Smooth muscle cell (in vitro differentiated cells): ENCODE measurements around the gene TMEM272. TPM values are rescaled to one million over a fixed set of nuclear protein-coding genes. Genes with fewer than 3 reads are reported as not detected.

ENCODE experiments used
- DNase-seq: peaks from one replicate; lab custom pipeline; 2025; ENCODE audit not compliant: unreplicated experiment; lab: John Stamatoyannopoulos, UW
- H2AFZ ChIP-seq: fragments of 200-600 bp; sonication (generic); 2 replicates; pipeline ENCODE4 v1.6.0; 2016; ENCODE audit warnings: antibody characterized with exemption, low read depth, mild to moderate bottlenecking
- H3F3A ChIP-seq: fragments of 200-600 bp; sonication (generic); 2 replicates; pipeline ENCODE4 v1.6.0; 2017; ENCODE audit warnings: antibody characterized with exemption, low read depth
- H3K27ac ChIP-seq: fragments of 200-600 bp; sonication (generic); 2 replicates; pipeline ENCODE4 v1.5.1; 2016; ENCODE audit warnings: low read depth, mild to moderate bottlenecking
- H3K27me3 ChIP-seq: fragments of 200-600 bp; sonication (generic); 2 replicates; pipeline ENCODE4 v1.6.1; 2016; ENCODE audit warnings: low read depth, mild to moderate bottlenecking
- H3K36me3 ChIP-seq: fragments of 200-600 bp; sonication (generic); 2 replicates; pipeline ENCODE4 v1.5.1; 2016; ENCODE audit warnings: low read depth
- H3K4me1 ChIP-seq: fragments of 200-600 bp; sonication (generic); 2 replicates; pipeline ENCODE4 v1.5.1; 2016; ENCODE audit warnings: low read depth
- H3K4me2 ChIP-seq: fragments of 200-600 bp; sonication (generic); 2 replicates; pipeline ENCODE4 v1.6.0; 2016; ENCODE audit warnings: mild to moderate bottlenecking
- H3K4me3 ChIP-seq: fragments of 200-600 bp; sonication (generic); 2 replicates; pipeline ENCODE4 v1.5.1; 2016; ENCODE audit warnings: mild to moderate bottlenecking
- H3K79me2 ChIP-seq: fragments of 200-600 bp; sonication (generic); 2 replicates; pipeline ENCODE4 v1.6.0; 2016; ENCODE audit warnings: low read depth, mild to moderate bottlenecking
- H3K9ac ChIP-seq: fragments of 200-600 bp; sonication (generic); 2 replicates; pipeline ENCODE4 v1.6.0; 2016; ENCODE audit warnings: low read depth
- H3K9me3 ChIP-seq: fragments of 200-600 bp; sonication (generic); replicated peaks from 2 replicates; pipeline ENCODE4 v1.5.1; 2016; ENCODE audit warnings: low read depth
- H4K20me1 ChIP-seq: fragments of 200-600 bp; sonication (generic); 2 replicates; pipeline ENCODE4 v1.6.0; 2016; ENCODE audit warnings: low read depth
- WGBS: methylation state at CpG from one replicate; pipeline ENCODE4 v1.1.7; 2016; ENCODE audit warnings: low lambda C conversion rate; 5-methylcytosine and 5-hydroxymethylcytosine counted together
- polyA plus RNA-seq: library from polyadenylated mRNA; unstranded; fragments of >200 nt; fragmentation: Nextera tagmentation; extraction: Ambion mirVana; gene quantifications from 2 replicates; pipeline ENCODE4 v1.2.1, GENCODE V29; 2016
- total RNA-seq: library from RNA; depleted of rRNA; stranded (reverse); fragments of >200 nt; gene quantifications from 2 replicates; pipeline ENCODE4 v1.2.3, GENCODE V29; 2014
- TF ChIP-seq, protein P1 (sequence below): fragments of 200-600 bp; sonication (generic); IDR thresholded peaks from 2 replicates; pipeline ENCODE4 v1.5.1; 2017; ENCODE audit warnings: borderline replicate concordance, mild to moderate bottlenecking, antibody characterized with exemption; ENCODE audit not compliant: insufficient read depth, poor library complexity, severe bottlenecking

Gene TMEM272
- total and polyA plus RNA-seq, 2 experiments from 2014 or later = 0.18 to 0.26 TPM

DNA sequence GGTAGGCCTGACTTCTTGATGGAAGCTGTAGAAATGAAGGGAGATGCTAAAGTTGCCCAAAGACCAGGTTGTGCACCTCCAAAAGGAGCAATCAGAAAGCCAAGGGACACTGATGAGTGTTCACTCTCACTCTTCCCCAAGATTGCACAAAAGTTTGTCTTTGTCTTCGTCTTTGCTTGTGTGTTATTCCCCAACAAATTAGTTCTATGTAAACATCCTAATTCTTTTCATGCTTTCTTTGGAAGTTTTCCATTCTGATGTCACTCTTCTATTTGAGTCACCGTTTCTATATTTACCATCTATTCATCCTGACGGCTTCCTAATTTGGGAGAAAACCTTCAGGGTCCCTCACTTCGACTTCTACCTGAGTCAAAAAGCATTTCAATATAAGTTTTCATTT, 3.7 kb upstream of the TMEM272 start:
- no peak overlapping the region for H2AFZ ChIP-seq
- no peaks in the 10 kb centered on the region for H3K9me3 ChIP-seq
- no peaks in the 10 kb centered on the region for H3K4me1 ChIP-seq
- H3K4me2 ChIP-seq = peak overlapping the region; percentile 30
- no peaks in the 10 kb centered on the region for H3K79me2 ChIP-seq
- no peaks in the 10 kb centered on the region for H3F3A ChIP-seq
- H3K27ac ChIP-seq = peak overlapping the region; percentile 78
- H3K9ac ChIP-seq = peak overlapping the region; percentile 15
- no peaks in the 10 kb centered on the region for H3K27me3 ChIP-seq
- DNase-seq = no peak
- 28% methylated on average over 4 of the region's 4 CpGs for WGBS
- TF ChIP-seq, protein P1, sequence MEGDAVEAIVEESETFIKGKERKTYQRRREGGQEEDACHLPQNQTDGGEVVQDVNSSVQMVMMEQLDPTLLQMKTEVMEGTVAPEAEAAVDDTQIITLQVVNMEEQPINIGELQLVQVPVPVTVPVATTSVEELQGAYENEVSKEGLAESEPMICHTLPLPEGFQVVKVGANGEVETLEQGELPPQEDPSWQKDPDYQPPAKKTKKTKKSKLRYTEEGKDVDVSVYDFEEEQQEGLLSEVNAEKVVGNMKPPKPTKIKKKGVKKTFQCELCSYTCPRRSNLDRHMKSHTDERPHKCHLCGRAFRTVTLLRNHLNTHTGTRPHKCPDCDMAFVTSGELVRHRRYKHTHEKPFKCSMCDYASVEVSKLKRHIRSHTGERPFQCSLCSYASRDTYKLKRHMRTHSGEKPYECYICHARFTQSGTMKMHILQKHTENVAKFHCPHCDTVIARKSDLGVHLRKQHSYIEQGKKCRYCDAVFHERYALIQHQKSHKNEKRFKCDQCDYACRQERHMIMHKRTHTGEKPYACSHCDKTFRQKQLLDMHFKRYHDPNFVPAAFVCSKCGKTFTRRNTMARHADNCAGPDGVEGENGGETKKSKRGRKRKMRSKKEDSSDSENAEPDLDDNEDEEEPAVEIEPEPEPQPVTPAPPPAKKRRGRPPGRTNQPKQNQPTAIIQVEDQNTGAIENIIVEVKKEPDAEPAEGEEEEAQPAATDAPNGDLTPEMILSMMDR = no peak
- H4K20me1 ChIP-seq = no peaks in the 10 kb centered on the region
- H3K4me3 ChIP-seq = no peak overlapping the region
- H3K36me3 ChIP-seq = no peaks in the 10 kb centered on the region

DNA sequence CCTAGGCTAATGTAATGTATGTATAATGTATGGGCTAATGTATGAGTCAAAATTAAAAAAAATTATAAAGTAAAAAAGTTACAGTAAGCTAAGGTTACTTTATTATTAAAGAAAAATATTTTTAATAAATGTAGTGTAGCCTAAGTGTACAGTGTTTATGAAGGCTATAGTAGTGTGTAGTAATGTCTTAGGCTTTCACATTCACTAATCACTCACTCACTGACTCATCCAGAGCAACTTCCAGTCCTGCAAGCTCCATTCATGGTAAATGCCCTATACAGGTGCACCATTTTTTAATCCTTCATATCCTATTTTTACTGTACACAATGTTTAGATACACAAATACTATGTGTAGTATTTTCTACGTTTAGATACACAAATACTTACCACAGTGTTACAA, 1.8 kb upstream of the TMEM272 start:
- WGBS = 93% methylated on average over 1 of the region's 1 CpG

DNA sequence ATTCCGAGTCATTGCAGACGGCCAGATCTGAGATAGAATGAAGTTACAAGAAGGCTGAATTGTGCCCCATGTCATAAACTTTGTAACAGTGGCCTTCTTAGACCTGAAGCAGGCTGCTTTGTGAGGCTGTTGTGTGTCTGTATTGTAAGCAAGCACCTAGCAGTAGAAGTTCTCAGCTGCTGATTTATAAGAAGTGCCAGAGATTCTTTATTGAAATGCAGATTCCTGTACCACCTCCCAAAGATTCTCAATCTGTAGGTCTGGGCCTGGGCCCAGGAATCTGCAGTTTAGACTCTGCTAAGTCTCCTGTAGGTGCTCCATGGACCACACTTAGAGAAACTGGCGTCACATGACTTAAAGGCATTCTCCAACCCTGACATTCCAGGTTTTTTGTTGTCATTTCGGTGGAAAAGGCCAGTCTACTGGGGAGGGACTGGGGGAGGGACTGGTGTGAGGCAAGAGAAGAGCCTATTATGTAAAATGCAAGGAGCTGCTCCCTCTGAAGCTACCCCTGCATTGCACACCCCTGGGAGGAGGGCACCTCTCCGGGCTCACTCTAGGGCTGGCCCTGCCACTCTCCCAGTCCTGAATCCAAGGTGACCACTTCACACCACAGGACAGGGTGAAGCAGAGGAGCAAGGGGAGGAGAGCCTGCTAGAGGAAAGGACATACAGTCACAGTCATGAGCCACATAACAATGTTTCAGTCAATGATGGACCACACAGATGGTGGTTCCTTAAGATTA, 769 bp upstream of the TMEM272 start:
- Histone ChIP-seq H3F3A (no peaks in the 10 kb centered on the region), H4K20me1 (no peaks in the 10 kb centered on the region), H2AFZ (peak overlapping the region; percentile 83), H3K27me3 (no peaks in the 10 kb centered on the region), H3K79me2 (no peaks in the 10 kb centered on the region), H3K27ac (no peak overlapping the region), H3K36me3 (no peaks in the 10 kb centered on the region), H3K9me3 (no peaks in the 10 kb centered on the region), H3K9ac (no peak overlapping the region), H3K4me2 (peak overlapping the region; percentile 77), H3K4me1 (no peaks in the 10 kb centered on the region), H3K4me3 (peak overlapping the region; percentile 27)
- no peak for DNase-seq
- TF ChIP-seq, protein P1 = no peak
- WGBS = 76% methylated on average over 5 of the region's 5 CpGs

More for the DNA sequence above, 1.8 kb upstream of the TMEM272 start:
- H3K36me3 ChIP-seq = no peaks in the 10 kb centered on the region
- no peaks in the 10 kb centered on the region for H4K20me1 ChIP-seq
- no peak for DNase-seq
- no peak overlapping the region for H3K27ac ChIP-seq
- no peak overlapping the region for H3K9ac ChIP-seq
- TF ChIP-seq, protein P1 = no peak
- H3K4me1 ChIP-seq = no peaks in the 10 kb centered on the region
- no peak overlapping the region for H3K4me3 ChIP-seq
- H3K27me3 ChIP-seq = no peaks in the 10 kb centered on the region
- no peak overlapping the region for H3K4me2 ChIP-seq
- H3K79me2 ChIP-seq = no peaks in the 10 kb centered on the region
- no peaks in the 10 kb centered on the region for H3F3A ChIP-seq
- H3K9me3 ChIP-seq = no peaks in the 10 kb centered on the region
- no peak overlapping the region for H2AFZ ChIP-seq

DNA sequence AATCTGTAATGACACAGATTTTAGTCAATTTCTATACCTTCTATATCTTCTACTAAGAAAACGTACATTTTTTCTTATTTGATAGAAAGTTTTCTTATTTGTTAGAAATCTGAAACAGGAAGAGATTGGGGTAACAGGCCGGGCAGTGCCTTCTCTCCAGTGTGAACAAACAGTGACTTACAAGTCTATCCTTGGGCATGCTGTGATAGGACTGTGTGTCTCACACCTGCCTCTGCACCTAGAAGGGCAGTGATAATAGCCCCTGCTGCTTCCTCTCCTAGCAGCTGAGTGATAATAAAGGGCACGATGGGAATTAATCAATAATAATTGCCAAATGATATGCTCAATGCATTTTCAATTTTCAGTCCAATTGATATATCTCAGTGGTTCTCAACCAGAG, 1.4 kb downstream of the TMEM272 start:
- Histone ChIP-seq H3K9me3 (no peaks in the 10 kb centered on the region), H3F3A (no peaks in the 10 kb centered on the region), H3K4me1 (no peaks in the 10 kb centered on the region), H3K9ac (no peak overlapping the region), H3K4me2 (no peak overlapping the region), H3K79me2 (no peaks in the 10 kb centered on the region), H3K4me3 (no peak overlapping the region), H3K36me3 (no peaks in the 10 kb centered on the region), H3K27ac (no peak overlapping the region), H3K27me3 (no peaks in the 10 kb centered on the region), H2AFZ (no peak overlapping the region), H4K20me1 (no peaks in the 10 kb centered on the region)
- WGBS = 68% methylated on average over 3 of the region's 3 CpGs
- TF ChIP-seq, protein P1 = no peak
- DNase-seq = no peak
